GM12875 (cell line): ENCODE measurements around the gene CCDC116.
"Not testable (repeated sequence)": the region's sequence is repeated elsewhere in the genome, so short reads cannot be mapped to it uniquely, and the experiment has no call there.

Source experiments
- H3K4me3 ChIP-seq: one replicate; pipeline ENCODE4 v1.5.1; 2011; ENCODE audit warnings: low read depth, low read length, control low read depth
- CTCF ChIP-seq: IDR thresholded peaks from 2 replicates; pipeline ENCODE4 v1.5.1; 2011; ENCODE audit warnings: low read depth, mild to moderate bottlenecking, control low read depth, inconsistent platforms, low read length, moderate library complexity, borderline replicate concordance; ENCODE audit not compliant: insufficient read depth

CCDC116 gene

DNA sequence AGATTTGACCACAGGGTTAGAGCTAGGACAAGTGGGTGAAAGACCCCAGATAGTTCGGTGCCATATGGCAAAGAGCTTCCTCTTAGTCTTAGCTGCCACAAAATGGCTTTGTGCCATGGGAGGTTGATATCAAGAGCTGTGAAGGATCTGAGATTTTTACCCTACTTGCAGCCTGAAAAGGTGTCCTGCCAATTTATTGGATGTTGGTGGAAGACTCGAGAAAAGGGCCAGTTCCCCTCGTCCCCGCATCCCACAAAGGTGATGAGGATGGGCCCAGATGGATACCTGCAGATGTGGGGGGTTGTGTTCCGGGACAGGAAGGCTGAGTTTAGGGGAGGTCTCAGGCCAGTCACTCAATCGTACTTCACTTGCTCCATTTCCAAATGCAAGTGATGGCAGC is 30.0 kb upstream of the CCDC116 start:
- no peak overlapping the region for H3K4me3 ChIP-seq
- TF ChIP-seq CTCF = no peak

DNA sequence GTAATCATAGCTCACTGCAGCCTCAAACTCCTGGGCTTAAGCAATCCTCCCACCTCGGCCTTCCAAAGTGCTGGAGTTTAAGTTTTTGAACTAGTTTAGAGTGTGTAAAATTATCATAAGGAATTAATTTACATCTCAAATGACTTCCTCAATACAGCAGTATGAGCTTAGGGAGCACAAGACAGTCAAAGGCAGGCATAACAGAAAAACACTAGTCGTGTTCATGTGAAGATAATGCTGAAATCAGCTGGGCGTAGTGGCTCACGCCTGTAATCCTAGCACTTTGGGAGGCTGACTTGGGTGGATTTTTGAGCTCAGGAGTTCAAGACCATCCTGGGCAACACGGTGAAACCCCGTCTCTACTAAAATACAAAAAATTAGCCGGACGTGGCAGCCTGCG is 28.6 kb upstream of the CCDC116 start:
- no peak for TF ChIP-seq CTCF
- H3K4me3 ChIP-seq = no peak overlapping the region

GRCh38 chr22:21605887-21606564 is 26.5 kb upstream of the CCDC116 start:
- H3K4me3 ChIP-seq = no peak overlapping the region
- TF ChIP-seq CTCF = no peak

- no peak for TF ChIP-seq CTCF
- no peak overlapping the region for H3K4me3 ChIP-seq
Measured at GRCh38 chr22:21606775-21607174, 25.8 kb upstream of the CCDC116 start.

GRCh38 chr22:21609556-21610157 is 22.9 kb upstream of the CCDC116 start:
- H3K4me3 ChIP-seq = not testable (repeated sequence)

DNA sequence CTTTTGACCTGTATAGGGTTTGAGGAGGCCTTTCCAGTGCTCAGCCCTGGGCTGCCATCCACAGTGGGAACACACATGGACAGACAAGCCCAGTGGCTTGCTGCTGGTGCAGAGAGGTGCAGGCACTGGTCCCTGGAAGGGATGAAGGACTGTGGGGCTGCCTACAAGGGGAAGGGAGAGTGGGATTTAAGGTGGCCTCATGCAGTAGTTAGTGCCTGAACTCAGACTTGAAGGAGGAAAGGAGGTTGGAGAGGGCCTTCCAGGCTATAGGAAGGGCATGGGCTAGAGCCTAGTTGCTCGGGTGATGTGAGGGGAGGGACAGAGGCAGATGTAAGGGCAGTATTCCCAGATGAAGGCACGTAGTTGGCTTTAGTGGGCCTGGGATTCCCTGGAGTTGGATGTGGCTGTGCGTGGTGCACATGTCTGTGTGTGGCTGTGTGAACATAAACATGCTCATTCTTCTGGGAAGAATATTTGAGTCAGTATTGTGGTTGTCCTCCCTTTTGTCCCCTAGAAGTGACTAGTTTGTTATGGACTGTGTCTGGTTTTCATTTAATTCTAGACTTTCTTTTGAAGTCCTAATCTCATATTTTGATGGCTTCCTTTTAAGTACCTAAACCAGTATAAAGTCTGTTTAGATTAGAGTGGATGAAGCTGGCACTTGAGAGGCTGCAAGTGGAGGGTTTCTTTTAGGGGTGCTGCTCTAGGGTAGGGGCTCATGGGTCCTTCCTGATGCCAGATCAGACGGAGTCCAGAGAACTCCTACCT is 21.2 kb upstream of the CCDC116 start:
- no peak overlapping the region for H3K4me3 ChIP-seq
- no peak for TF ChIP-seq CTCF

DNA sequence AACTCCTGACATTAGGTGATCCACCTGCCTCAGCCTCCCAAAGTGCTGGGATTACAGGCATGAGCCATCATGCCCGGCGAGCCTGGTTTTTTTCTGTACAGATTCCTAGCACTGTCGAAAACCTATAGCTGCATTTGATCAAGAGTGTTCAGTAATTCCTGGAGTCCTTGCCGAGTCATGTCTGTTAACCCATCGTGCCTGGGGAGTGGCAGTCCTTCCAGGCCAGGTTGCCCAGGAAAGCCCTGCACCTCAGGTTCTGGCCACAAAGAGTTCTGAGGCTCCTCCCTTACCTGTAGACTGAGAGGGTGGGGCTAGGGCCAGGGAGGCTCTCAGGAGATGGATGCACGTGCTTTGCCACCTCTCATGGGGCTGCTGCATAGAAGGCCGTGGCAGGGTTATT is 19.7 kb upstream of the CCDC116 start:
- TF ChIP-seq CTCF = no peak
- H3K4me3 ChIP-seq = no peak overlapping the region
